HFF-Myc (cell line): ENCODE measurements around the gene STX4.

Source experiments
- DNase-seq: peaks from one replicate; pipeline ENCODE4 v3.0.0-alpha.2; 2011; ENCODE audit warnings: low read depth; ENCODE audit errors: extremely low read depth
- H3K4me3 ChIP-seq: replicated peaks from 2 replicates; pipeline ENCODE4 v1.5.1; 2011; ENCODE audit warnings: low read depth, mild to moderate bottlenecking, control low read depth, low read length
- TF ChIP-seq, protein P1 (sequence below): IDR thresholded peaks from 2 replicates; pipeline ENCODE4 v1.5.1; 2012; ENCODE audit warnings: mild to moderate bottlenecking, low read depth, low read length, control low read depth; ENCODE audit errors: missing control alignments

The STX4 gene

DNA sequence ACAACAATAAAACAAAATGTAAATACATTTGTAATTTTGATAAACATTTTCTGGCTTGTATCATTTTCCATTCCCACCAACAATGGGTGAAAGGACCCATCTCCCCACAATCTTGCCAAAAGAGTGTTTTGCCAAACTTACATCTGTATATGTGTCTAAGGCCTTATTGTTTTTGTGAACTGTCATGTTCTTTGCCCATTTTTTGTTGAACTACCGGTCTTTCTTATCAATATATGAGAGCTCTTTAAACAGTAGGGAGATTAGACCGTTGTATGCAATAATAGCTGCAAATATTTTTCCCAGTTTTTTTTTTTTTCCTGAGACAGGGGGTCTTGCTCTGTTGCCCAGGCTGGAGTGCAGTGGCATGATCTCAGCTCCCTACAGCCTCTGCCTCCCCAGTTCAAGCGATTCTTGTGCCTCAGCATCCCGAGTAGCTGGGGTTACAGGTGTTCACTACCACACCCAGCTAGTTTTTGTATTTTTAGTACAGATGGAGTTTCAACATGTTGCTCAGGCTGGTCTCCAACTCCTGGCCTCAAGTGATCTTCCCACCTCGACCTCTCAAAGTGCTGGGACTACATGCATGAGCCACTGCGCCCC, 9.6 kb upstream of the STX4 start:
- H3K4me3 ChIP-seq: no peak overlapping the region
- no peak for DNase-seq
- TF ChIP-seq, protein P1, sequence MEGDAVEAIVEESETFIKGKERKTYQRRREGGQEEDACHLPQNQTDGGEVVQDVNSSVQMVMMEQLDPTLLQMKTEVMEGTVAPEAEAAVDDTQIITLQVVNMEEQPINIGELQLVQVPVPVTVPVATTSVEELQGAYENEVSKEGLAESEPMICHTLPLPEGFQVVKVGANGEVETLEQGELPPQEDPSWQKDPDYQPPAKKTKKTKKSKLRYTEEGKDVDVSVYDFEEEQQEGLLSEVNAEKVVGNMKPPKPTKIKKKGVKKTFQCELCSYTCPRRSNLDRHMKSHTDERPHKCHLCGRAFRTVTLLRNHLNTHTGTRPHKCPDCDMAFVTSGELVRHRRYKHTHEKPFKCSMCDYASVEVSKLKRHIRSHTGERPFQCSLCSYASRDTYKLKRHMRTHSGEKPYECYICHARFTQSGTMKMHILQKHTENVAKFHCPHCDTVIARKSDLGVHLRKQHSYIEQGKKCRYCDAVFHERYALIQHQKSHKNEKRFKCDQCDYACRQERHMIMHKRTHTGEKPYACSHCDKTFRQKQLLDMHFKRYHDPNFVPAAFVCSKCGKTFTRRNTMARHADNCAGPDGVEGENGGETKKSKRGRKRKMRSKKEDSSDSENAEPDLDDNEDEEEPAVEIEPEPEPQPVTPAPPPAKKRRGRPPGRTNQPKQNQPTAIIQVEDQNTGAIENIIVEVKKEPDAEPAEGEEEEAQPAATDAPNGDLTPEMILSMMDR: no peak

DNA sequence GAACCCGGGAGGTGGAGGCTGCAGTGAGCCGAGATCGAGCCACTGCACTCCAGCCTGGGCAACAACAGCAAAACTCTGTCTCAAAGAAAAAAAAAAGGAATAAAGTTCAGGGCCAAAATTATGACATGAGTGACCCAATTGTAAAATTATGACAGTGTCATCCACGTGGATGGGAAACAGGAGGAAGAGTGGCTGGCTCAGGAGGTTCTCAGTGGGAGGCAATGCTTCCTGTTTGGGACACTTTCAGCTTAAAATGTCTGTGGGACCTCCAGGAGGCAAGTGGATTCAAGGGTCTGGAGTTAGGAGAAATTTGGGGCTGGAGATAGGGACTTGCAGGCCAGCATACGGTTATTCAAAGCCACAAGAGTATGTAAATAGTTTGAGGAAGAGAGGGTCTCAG, 8.0 kb upstream of the STX4 start:
- H3K4me3 ChIP-seq: no peak overlapping the region
- TF ChIP-seq, protein P1: no peak
- DNase-seq: no peak

DNA sequence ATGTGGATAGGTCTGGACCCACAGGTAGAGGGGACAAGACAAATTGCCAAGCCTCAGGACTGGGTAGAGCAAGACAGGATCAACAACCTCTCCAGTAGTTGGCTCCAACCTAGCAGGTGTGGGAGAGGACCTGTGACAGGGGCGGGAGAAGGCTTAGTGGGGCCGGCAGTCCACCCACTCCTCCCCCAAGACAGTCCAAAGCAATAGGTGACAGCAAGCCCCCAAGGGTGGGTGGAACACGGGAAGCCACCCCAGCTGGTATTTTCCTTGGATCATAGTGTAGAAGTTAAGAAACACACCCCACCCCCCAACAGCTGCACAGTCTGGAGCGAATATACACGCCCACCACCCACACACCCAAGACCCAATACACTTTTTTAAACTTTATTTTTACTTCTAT, 4.1 kb upstream of the STX4 start:
- DNase-seq: no peak
- H3K4me3 ChIP-seq: no peak overlapping the region
- TF ChIP-seq, protein P1: no peak

DNA sequence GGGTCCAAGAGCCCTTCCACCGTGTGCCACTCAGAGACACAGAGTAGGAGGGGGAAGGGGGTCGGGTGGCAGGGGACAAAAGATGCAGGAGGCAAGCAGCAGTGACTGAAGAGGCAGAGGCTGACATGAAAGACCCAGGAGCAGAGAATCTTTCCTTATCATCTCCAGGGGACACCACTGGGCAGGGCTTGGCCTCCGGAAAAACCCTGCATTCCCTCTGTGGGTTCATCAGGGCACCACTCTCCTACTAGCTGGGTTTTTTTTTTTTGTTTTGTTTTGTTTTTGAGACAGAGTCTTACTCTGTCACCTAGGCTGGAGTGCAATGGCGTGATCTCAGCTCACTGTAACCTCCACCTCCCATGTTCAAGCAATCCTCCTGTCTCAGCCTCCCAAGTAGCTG, 2.1 kb upstream of the STX4 start:
- no peak for DNase-seq
- no peak overlapping the region for H3K4me3 ChIP-seq

DNA sequence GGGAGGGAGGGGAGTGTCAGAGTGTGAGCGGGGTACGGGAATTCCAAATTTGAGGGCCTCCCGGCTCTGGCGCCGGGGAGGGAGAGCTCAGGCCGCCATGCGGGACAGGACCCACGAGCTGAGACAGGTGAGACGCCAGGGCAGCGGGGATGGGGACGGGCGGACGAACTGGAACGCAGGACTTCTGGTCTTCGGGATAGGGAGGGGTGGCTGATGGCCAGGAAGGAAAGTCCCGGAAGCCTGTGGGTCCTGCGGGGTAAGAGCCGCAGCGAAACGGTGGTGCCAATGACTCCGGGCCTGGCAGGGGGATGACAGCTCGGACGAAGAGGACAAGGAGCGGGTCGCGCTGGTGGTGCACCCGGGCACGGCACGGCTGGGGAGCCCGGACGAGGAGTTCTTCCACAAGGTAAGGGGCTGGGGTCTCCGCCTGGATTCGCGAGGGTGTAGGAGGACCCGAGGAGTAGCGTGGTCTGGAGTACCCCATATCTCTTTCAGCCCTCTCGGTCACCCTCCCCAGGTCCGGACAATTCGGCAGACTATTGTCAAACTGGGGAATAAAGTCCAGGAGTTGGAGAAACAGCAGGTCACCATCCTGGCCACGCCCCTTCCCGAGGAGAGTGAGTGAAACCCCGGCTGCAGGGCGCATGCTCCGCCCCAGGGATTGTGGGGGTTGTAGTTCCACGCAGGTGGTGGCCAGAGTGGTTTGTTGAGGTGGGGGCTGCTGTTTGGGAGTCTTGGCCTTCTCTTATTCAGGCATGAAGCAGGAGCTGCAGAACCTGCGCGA, 543 bp downstream of the STX4 start:
- TF ChIP-seq, protein P1: no peak
- DNase-seq: peak; percentile 39
- H3K4me3 ChIP-seq: peak overlapping the region; percentile 81

More for the DNA sequence above, 2.1 kb upstream of the STX4 start:
- TF ChIP-seq, protein P1: no peak

DNA sequence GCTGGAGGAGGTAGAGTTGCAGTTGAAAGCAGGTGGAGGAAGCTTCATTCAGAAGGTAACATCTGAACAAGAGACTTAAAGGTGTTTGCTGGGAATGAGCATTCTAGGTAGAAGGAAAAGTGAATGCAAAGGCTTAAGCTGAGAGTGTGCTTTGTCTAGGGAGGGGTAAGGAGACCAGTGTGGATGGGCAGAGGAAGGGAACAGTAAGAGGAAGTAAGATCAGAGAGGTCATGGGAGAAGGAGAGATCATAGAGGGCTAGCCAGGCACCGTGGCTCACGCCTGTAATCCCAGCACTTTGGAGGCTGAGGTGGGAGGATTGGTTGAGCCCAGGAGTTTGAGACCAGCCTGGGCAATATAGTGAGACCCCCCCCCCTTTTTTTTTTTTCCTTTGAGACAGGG, 3.3 kb downstream of the STX4 start:
- TF ChIP-seq, protein P1: no peak
- no peak for DNase-seq
- H3K4me3 ChIP-seq: no peak overlapping the region

DNA sequence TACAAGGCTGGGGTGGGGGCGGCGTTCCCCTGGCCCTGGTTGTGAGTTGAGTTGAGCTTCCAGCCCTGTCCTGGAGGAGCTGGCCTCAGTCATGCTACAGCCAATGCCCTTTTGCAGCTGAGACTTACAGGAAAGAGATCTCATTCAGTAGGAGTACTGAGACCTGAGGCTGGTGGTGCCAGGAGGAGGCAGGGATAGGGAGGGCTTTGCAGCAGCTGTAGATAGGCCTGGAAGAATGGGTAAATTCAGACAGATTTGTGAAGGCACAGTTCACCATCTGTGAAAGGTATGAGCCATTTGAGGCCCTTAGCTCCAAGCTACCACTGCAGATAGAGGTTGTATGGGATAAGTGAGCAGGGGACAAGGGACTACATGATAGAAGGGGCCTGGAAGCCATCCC, 5.6 kb downstream of the STX4 start:
- no peak overlapping the region for H3K4me3 ChIP-seq
- no peak for DNase-seq
- TF ChIP-seq, protein P1: no peak
